Mammary epithelial cell (primary cell): ENCODE results near the gene TPCN1.

ENCODE experiments used
- EZH2 ChIP-seq: IDR thresholded peaks from 2 replicates; pipeline ENCODE4 v1.6.1; 2012; ENCODE audit warnings: low read length, inconsistent platforms, borderline replicate concordance
- TF ChIP-seq, protein P1 (sequence below), 2 donors: IDR thresholded peaks in 1 of 2; conservative IDR thresholded peaks in 1 of 2; 2 replicates each; pipeline ENCODE4 v1.5.1; 2011 to 2012; ENCODE audit warnings: inconsistent platforms in 2 of 2, low read length in 2 of 2, mild to moderate bottlenecking in 2 of 2, control low read depth in 1 of 2, low read depth in 1 of 2; ENCODE audit not compliant: insufficient read depth in 1 of 2; ENCODE audit errors: extremely low read depth in 1 of 2

DNA sequence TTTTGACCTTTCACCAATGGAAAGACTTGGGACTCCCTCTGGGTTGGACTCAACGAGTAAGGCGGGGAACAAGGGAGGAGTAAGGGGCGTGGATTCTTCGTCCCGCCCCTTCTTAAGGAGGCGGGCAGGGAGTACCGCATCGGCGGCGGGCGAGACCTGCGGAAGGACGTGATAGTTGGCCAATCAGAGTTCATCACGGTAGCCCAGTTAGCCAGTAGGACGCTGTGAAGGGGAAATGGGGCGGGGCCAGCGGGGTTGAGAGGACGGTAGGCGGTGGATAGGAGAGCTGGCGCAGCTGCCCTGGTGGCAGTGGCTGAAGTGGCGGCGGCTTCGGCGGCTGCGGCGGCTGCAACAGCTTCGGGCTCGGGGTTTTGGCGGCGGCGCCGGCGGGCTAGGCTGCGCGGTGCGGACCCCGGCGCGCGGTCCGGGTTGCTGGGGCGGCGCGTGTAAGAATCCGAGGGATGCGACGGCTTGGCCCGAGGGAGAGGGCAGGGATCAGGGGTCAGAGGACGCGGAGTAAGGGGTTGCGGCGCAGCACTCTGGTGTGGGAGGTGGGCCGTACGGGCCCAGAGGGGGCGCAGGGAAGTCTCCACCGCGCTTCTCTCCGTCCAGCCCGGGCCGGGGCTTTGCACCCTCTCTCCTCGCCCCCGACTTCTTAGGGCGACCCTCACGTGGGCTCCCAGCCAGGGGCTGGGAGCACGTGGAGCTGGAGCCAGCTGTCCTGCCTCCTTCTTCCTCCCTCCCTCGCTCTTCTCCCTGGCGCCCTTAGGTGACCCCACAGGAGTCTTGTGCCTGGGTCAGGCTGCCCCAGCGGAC, at the start of gene TPCN1:
- TF ChIP-seq, protein P1, sequence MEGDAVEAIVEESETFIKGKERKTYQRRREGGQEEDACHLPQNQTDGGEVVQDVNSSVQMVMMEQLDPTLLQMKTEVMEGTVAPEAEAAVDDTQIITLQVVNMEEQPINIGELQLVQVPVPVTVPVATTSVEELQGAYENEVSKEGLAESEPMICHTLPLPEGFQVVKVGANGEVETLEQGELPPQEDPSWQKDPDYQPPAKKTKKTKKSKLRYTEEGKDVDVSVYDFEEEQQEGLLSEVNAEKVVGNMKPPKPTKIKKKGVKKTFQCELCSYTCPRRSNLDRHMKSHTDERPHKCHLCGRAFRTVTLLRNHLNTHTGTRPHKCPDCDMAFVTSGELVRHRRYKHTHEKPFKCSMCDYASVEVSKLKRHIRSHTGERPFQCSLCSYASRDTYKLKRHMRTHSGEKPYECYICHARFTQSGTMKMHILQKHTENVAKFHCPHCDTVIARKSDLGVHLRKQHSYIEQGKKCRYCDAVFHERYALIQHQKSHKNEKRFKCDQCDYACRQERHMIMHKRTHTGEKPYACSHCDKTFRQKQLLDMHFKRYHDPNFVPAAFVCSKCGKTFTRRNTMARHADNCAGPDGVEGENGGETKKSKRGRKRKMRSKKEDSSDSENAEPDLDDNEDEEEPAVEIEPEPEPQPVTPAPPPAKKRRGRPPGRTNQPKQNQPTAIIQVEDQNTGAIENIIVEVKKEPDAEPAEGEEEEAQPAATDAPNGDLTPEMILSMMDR (conservative IDR thresholded peaks at IDR 0.05 in 1 of 2, IDR thresholded peaks at IDR 0.05 in 1 of 2; ENCODE audit: extremely low read depth in 1 of 2, insufficient read depth in 1 of 2, low read depth in 1 of 2, low read length in 2 of 2), result no peak
- no peak for TF ChIP-seq EZH2
